GM18870 (cell line): ENCODE measurements around the gene ADCY9.
"Not testable (repeated sequence)": the region's sequence is repeated elsewhere in the genome, so short reads cannot be mapped to it uniquely, and the experiment has no call there.

ENCODE experiments used
- ATAC-seq: cut with Tn5 transposase; IDR thresholded peaks from one replicate; pipeline ENCODE4 v1.9.1; 2021; ENCODE audit warnings: moderate library complexity; ENCODE audit not compliant: unreplicated experiment

The ADCY9 gene

GRCh38 chr16:4042581-4042980 is 73.7 kb downstream of the ADCY9 start:
- no peak for ATAC-seq

GRCh38 chr16:4038448-4038847 is 77.8 kb downstream of the ADCY9 start:
- ATAC-seq: no peak

- not testable (repeated sequence) for ATAC-seq
Observed at GRCh38 chr16:4036952-4037351, 79.3 kb downstream of the ADCY9 start.

DNA sequence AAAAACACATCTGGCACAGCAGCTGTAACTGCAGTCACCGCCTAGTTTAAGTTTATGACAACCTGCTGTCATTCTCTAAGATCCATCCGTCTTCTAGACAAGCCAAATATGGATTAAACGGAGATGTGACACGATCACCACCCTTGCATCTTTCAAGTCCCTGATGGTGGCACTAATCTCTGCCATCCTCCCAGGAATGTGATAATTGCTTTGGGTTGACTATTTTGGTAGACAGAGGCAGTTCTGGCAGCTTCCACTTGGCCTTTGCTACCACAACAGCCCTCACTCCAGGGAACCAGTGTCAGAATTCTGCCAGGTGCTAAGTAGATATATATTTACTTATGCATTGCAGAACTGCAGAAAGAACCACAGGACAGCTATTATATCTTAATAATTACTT is 81.3 kb downstream of the ADCY9 start:
- no peak for ATAC-seq

DNA sequence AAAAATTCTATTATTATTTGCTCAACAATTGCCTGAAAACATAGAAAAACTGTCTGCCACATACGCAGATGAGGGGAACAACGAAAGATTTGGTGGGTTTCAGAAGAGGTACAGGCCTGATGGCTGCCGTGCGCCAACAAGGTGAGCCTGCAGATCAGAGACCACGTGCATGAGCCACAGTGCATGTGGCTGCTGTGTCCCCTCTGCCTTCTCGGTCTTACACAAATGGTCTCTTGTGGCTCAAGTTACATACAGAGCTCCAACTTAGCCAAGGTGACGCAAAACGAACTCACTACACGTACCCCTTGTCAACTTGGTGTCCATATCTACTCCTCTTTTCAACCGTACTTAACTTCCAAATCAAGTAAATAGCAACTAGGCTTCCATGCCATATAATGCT is 82.3 kb downstream of the ADCY9 start:
- no peak for ATAC-seq

- no peak for ATAC-seq
Observed at GRCh38 chr16:4032768-4033167, 83.5 kb downstream of the ADCY9 start.

- ATAC-seq: no peak
Observed at GRCh38 chr16:4028144-4028543, 88.1 kb downstream of the ADCY9 start.

GRCh38 chr16:4026854-4027253 is 89.4 kb downstream of the ADCY9 start:
- no peak for ATAC-seq

GRCh38 chr16:4025428-4025827 is 90.8 kb downstream of the ADCY9 start:
- no peak for ATAC-seq

- ATAC-seq: no peak
Observed at GRCh38 chr16:4021916-4022315, 94.3 kb downstream of the ADCY9 start.

- no peak for ATAC-seq
Observed at GRCh38 chr16:4021070-4021779, 95.0 kb downstream of the ADCY9 start.

- ATAC-seq: no peak
Observed at GRCh38 chr16:4019371-4019791, 96.9 kb downstream of the ADCY9 start.

GRCh38 chr16:4018391-4018790 is 97.9 kb downstream of the ADCY9 start:
- no peak for ATAC-seq

- ATAC-seq: no peak
Observed at GRCh38 chr16:4017807-4018206, 98.4 kb downstream of the ADCY9 start.

DNA sequence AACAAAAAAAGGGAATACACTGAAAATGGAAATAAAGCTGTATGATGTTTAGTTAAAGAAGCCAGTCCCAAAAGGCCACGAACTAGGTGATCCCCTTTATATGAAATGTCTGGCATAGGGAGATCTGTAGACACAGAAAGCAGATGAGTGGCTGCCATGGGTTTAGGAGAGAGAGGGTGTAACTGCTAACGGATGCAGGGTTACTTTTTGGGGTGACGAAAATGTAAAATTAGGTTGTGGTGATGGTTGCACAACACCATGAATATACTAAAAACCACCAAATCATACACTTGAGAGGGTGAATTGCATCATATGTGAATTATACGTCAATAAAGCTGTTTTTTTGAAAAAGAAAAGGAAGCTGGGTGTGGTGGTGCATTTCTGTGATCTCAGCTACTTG is 99.6 kb downstream of the ADCY9 start:
- no peak for ATAC-seq

DNA sequence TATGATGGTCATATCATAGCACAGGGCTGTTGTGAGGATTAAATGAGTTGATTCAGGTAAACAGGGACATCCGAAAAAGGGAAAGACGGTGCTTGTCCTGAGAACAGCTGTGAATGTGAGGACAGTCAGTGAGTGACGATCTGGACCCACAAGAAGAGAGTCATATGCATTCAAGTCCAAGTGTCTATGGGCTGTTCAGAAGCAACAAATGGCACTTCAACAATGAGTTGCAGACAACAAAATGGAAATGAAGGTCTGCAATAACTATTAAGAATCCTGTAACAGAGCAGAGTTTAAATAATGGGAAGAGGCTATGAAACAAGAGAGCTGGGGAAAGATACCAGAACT is 100.3 kb downstream of the ADCY9 start:
- ATAC-seq: no peak

DNA sequence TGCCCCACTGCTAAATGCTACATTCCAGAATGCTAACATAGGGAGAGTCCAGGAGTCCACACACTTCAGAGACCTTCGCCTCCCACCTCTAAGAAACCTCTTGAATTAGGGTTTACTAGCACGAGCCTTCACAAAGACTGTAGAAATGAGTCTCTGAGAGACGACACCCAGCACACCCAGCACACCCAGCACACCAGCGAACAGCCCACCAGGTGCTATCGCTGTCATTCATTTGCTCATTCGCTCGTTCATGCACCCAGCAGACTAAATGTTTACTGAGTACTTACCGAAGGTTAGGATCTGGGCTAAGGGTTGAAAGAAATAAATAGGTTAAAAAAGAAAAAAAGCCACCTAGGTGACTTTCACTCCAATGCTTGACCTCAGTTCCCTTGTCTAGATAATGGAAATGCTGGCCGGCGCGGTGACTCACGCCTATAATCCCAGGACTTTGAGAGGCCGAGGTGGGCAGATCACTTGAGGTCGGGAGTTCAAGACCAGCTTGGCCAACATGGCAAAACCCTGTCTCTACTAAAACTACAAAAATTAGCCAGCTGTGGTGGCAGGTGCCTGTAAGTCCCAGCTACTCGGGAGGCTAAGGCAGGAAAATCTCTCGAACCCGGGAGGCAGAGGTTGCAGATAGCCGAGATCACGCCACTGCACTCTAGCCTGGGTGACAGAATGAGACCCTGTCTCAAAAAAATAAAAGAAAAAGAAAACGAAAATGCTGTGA is 100.8 kb downstream of the ADCY9 start:
- ATAC-seq: no peak

DNA sequence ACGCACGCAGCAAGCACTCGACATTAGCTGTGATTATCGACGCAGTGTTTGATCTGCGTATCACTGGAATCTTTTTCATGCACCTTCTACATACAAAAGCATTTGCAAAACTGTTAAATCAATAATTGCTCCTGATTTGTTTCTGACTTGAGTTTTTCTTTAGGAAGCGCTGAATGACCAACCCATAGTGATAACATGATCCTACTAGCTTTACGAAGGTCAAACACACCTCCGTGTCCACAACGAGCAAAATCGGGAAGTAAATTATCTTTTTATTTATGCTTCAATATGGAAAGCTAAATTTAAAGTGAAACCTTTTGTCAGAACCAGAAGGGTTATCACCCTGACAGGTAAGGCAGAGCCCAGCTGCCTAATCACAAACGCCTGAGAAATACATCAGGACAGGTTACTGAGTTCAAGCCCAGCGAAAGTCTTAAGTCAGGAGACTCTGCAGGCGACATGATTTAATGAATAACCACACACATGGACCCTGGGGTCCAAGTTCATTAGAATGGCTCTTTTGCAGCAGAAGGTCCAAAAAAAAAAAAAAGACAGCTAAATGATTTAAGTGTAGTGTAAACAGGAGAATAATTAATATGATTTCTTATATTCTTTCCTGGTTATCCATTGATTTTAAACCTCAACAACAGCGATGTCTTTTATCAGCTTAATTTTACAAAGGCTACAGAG is 104.2 kb downstream of the ADCY9 start:
- ATAC-seq: no peak

DNA sequence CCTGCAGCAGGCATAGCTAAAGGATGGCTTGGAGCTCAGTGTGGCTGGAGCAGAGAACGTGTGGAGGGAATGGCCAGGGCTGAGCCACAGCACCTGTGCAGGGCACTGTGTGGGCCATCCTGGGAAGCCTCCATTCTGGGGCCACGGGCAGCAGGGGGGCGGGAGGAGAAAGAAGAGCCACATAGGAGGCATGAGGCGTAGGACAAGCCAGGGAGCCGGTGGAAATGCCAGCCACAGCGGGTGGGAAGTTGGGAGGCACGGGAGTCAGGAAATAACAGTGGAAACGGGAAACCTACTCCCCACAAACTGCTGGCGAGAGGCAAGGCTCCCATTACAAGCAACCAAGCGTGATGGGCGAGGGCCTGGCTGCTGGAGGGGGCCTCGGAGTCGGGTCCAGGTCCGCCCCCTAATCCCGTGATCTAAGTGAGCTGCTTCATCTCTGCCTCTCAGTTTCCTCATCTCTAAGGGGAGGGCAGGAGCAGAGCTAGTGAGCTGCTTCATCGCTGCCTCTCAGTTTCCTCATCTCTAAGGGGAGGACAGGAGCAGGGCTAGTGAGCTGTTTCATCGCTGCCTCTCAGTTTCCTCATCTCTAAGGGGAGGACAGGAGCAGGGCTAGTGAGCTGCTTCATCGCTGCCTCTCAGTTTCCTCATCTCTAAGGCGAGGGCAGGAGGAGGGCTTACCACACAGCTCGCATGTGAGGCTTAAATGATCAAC is 104.9 kb downstream of the ADCY9 start:
- no peak for ATAC-seq

- no peak for ATAC-seq
Observed at GRCh38 chr16:4010225-4011158, 105.8 kb downstream of the ADCY9 start.
